DND-41 (cell line): ENCODE measurements around the gene FXYD6.

Source experiments
- EZH2 ChIP-seq: IDR thresholded peaks from 3 replicates; pipeline ENCODE4 v1.6.1; 2012; ENCODE audit warnings: borderline replicate concordance, low read depth, mild to moderate bottlenecking, moderate library complexity, low read length, inconsistent platforms; ENCODE audit not compliant: severe bottlenecking
- TF ChIP-seq, protein P1 (sequence below): IDR thresholded peaks from 2 replicates; pipeline ENCODE4 v1.5.1; 2012; ENCODE audit warnings: borderline replicate concordance, low read length, moderate library complexity, mild to moderate bottlenecking; ENCODE audit not compliant: poor library complexity, severe bottlenecking; ENCODE audit errors: extremely low read depth

DNA sequence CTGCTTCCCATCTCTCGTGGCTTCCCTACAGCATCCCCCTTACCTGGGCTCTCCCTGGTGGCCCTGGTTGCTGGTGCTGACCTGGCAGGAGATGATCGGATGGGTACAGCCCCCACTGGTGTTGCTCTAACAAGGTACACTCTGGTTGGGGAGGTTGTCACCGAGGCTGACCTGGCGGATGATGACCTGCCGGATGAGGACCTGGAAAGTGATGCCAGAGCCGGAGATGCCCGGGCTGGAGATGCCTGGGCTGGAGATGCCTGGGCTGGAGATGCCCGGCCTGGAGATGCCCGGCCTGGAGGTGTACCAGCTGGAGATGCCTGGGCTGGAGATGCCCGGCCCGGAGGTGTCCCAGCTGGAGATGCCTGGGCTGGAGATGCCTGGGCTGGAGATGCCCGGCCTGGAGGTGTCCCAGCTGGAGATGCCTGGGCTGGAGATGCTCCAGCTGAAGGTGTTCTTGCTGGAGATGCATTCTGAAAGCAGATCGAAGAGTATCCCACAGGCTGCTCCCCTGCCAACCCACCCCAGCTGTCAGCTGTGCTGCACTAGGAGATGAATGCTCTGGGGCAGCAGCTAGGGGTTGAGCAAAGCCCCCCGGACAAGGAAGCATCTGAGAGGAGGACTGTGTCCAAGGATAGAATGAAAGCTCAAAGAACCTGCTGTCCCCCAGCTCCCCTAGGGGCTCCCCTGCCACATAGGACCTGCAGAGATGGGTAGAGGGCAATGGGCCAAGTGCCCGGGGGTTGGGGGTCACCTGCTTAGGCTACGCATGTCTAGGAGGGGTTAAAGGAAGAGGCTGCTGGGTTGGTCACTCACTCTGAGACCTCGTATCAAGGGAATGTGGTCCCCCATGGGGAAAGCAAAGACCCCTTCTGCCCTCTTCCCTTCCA, 42.2 kb upstream of the FXYD6 start:
- TF ChIP-seq, protein P1, sequence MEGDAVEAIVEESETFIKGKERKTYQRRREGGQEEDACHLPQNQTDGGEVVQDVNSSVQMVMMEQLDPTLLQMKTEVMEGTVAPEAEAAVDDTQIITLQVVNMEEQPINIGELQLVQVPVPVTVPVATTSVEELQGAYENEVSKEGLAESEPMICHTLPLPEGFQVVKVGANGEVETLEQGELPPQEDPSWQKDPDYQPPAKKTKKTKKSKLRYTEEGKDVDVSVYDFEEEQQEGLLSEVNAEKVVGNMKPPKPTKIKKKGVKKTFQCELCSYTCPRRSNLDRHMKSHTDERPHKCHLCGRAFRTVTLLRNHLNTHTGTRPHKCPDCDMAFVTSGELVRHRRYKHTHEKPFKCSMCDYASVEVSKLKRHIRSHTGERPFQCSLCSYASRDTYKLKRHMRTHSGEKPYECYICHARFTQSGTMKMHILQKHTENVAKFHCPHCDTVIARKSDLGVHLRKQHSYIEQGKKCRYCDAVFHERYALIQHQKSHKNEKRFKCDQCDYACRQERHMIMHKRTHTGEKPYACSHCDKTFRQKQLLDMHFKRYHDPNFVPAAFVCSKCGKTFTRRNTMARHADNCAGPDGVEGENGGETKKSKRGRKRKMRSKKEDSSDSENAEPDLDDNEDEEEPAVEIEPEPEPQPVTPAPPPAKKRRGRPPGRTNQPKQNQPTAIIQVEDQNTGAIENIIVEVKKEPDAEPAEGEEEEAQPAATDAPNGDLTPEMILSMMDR: no peak
- no peak for TF ChIP-seq EZH2
